PC-3 (cell line): ENCODE data around the gene F12. TPM values are rescaled to one million over a fixed set of nuclear protein-coding genes. Genes with fewer than 3 reads are reported as not detected.
A peak's percentile ranks its signal among the peaks of the same experiment; 100 is the strongest.

Experiments used
- ATAC-seq: fragments of 200-7000 bp; cut with Tn5 transposase; 2 replicates; pipeline ENCODE4 v1.9.1; 2020; ENCODE audit warnings: mild to moderate bottlenecking, moderate library complexity
- BruUV-seq: library from RNA; stranded (reverse); fragments of 400-500 nt; replicated peaks from 2 replicates; lab custom pipeline; 2021; lab: Mats Ljungman, UMichigan
- CTCF ChIA-PET: fragments of 300-600 bp; sonication (Branson Sonifier 250); formaldehyde crosslinking; loops from one replicate; lab custom pipeline; 2022; ENCODE audit warnings: antibody characterized with exemption; lab: Charles Lee
- POLR2A ChIA-PET: fragments of 300-600 bp; sonication (Branson Sonifier 250); formaldehyde crosslinking; loops from one replicate; lab custom pipeline; 2022; ENCODE audit warnings: antibody characterized with exemption; ENCODE audit not compliant: unreplicated experiment; lab: Charles Lee
- DNase-seq: peaks from one replicate; pipeline ENCODE4 v3.0.0-alpha.2; 2015
- H2AFZ ChIP-seq: fragments of 300-600 bp; sonication (generic); 2 replicates; pipeline ENCODE4 v1.6.0; 2016; ENCODE audit warnings: antibody characterized with exemption, low read length
- H3F3A ChIP-seq: fragments of 300-600 bp; sonication (generic); one replicate; pipeline ENCODE4 v1.6.0; 2017; ENCODE audit warnings: antibody characterized with exemption, low read length, control low read depth, mild to moderate bottlenecking; ENCODE audit not compliant: unreplicated experiment
- H3K27ac ChIP-seq: fragments of 300-600 bp; sonication (generic); 2 replicates; pipeline ENCODE4 v1.5.1; 2016; ENCODE audit warnings: mild to moderate bottlenecking, low read length
- H3K27me3 ChIP-seq: fragments of 300-600 bp; sonication (generic); 2 replicates; pipeline ENCODE4 v1.6.1; 2016; ENCODE audit warnings: low read length, mixed read lengths
- H3K36me3 ChIP-seq: fragments of 300-600 bp; sonication (generic); 2 replicates; pipeline ENCODE4 v1.6.1; 2016; ENCODE audit warnings: low read depth, mixed run types, low read length, mixed read lengths
- H3K4me1 ChIP-seq: fragments of 300-600 bp; sonication (generic); 2 replicates; pipeline ENCODE4 v1.5.1; 2016; ENCODE audit warnings: low read length; ENCODE audit not compliant: insufficient read depth
- H3K4me2 ChIP-seq: fragments of 300-600 bp; sonication (generic); 2 replicates; pipeline ENCODE4 v1.6.0; 2016; ENCODE audit warnings: low read length
- H3K4me3 ChIP-seq: fragments of 300-600 bp; sonication (generic); 2 replicates; pipeline ENCODE4 v1.5.1; 2016; ENCODE audit warnings: mild to moderate bottlenecking, low read length, mixed read lengths
- H3K79me2 ChIP-seq: fragments of 300-600 bp; sonication (generic); 2 replicates; pipeline ENCODE4 v1.6.1; 2017; ENCODE audit warnings: low read length, mixed read lengths
- H3K9ac ChIP-seq: fragments of 300-600 bp; sonication (generic); 2 replicates; pipeline ENCODE4 v1.6.0; 2016; ENCODE audit warnings: mild to moderate bottlenecking, low read length
- H3K9me2 ChIP-seq: fragments of 300-600 bp; sonication (generic); replicated peaks from 2 replicates; pipeline ENCODE4 v1.6.1; 2016; ENCODE audit warnings: mixed run types, low read length, mixed read lengths
- H3K9me3 ChIP-seq: fragments of 300-600 bp; sonication (generic); 2 replicates; pipeline ENCODE4 v1.6.1; 2016; ENCODE audit warnings: low read length, mixed read lengths
- H4K20me1 ChIP-seq: fragments of 300-600 bp; sonication (generic); 2 replicates; pipeline ENCODE4 v1.6.1; 2016; ENCODE audit warnings: low read length, mixed read lengths
- CTCF ChIP-seq: fragments of 300-600 bp; sonication (generic); conservative IDR thresholded peaks from 2 replicates; pipeline ENCODE4 v1.5.1; 2017; ENCODE audit warnings: antibody characterized with exemption, low read depth, mild to moderate bottlenecking, low read length
- EZH2 ChIP-seq: fragments of 300-600 bp; sonication (generic); IDR thresholded peaks from one replicate; pipeline ENCODE4 v1.6.1; 2017; ENCODE audit warnings: antibody characterized with exemption, mild to moderate bottlenecking, low read length; ENCODE audit not compliant: unreplicated experiment
- EZH2phosphoT487 ChIP-seq: fragments of 300-600 bp; sonication (generic); IDR thresholded peaks from 2 replicates; pipeline ENCODE4 v1.6.1; 2018; ENCODE audit warnings: mild to moderate bottlenecking, antibody characterized with exemption, low read length, borderline replicate concordance
- intact Hi-C: fragments of 100-400 bp; cut with micrococcal nuclease; formaldehyde crosslinking; loops from 2 replicates; pipeline ENCODE4 v1.9.0; 2023
- total RNA-seq: library from RNA; depleted of rRNA; stranded (reverse); fragments of >200 nt; gene quantifications from 2 replicates; pipeline ENCODE4 v1.2.3, GENCODE V29; 2014

Gene F12
- total RNA-seq, 1 experiment from 2014 or later, result 36.8 TPM

- intact Hi-C loops, result no loop called here
- peak; percentile 43 for TF ChIP-seq CTCF
- no peak for TF ChIP-seq EZH2phosphoT487
- no peak for TF ChIP-seq EZH2
- Histone ChIP-seq H3K4me2 (no peak overlapping the region), H3F3A (no peaks in the 10 kb centered on the region), H3K27ac (no peak overlapping the region), H3K4me1 (peaks cover 8% of the 10 kb centered on the region), H3K9me3 (no peaks in the 10 kb centered on the region), H3K4me3 (no peak overlapping the region), H2AFZ (no peak overlapping the region), H3K9me2 (no peaks in the 10 kb centered on the region), H3K79me2 (no peaks in the 10 kb centered on the region), H4K20me1 (no peaks in the 10 kb centered on the region), H3K36me3 (no peaks in the 10 kb centered on the region), H3K9ac (no peak overlapping the region), H3K27me3 (no peaks in the 10 kb centered on the region)
- ChIA-PET POLR2A (no interaction called here), CTCF (interaction anchor here (0.6 to 1.2 kb wide), 3 partner anchors 12 to 55 kb away, joined by 3 to 4 read pairs (median 3); no protein-coding TSS in a partner anchor)
- peak; percentile 33 for DNase-seq
- no TSS peak for BruUV-seq
- peak; percentile 35; the same call in 1 of the 2 replicates for ATAC-seq
Observed at GRCh38 chr5:177382423-177383029, 26.8 kb downstream of the F12 start.

- no peaks in the 10 kb centered on the region for H3K27me3 ChIP-seq
Observed at GRCh38 chr5:177380805-177381126, 28.6 kb downstream of the F12 start.

More at GRCh38 chr5:177380805-177381126, 28.6 kb downstream of the F12 start:
- DNase-seq, result no peak
- Histone ChIP-seq H3K79me2 (no peaks in the 10 kb centered on the region), H3K4me3 (no peak overlapping the region), H3K9ac (no peak overlapping the region), H3K4me2 (no peak overlapping the region), H4K20me1 (no peaks in the 10 kb centered on the region), H3K27ac (no peak overlapping the region), H3K36me3 (no peaks in the 10 kb centered on the region), H3F3A (no peaks in the 10 kb centered on the region), H2AFZ (no peak overlapping the region), H3K4me1 (peaks cover 8% of the 10 kb centered on the region), H3K9me2 (no peaks in the 10 kb centered on the region), H3K9me3 (no peaks in the 10 kb centered on the region)
- BruUV-seq, result no TSS peak
- CTCF ChIA-PET, result no interaction called here
- POLR2A ChIA-PET, result no interaction called here
- ATAC-seq, result no peak
- intact Hi-C loops, result no loop called here
- no peak for TF ChIP-seq EZH2phosphoT487
- no peak for TF ChIP-seq CTCF
